Keratinocyte (primary cell): ENCODE data around the gene EMILIN3. TPM values are rescaled to one million over a fixed set of nuclear protein-coding genes. Genes with fewer than 3 reads are reported as not detected.

Experiments used
- DNase-seq: peaks from one replicate; pipeline ENCODE4 v3.0.0-alpha.2; 2011; ENCODE audit warnings: low read depth, missing footprints, low spot score
- FAIRE-seq: peaks from 2 replicates; lab custom pipeline; 2011; peaks lifted over from hg19 to GRCh38; lab: Jason Lieb, UNC
- H2AFZ ChIP-seq: 2 replicates; pipeline ENCODE4 v1.6.0; 2012; ENCODE audit warnings: low read length, control low read depth, inconsistent platforms; ENCODE audit not compliant: control insufficient read depth
- H3K27ac ChIP-seq: 2 replicates; pipeline ENCODE4 v1.5.1; 2011; ENCODE audit warnings: low read length; ENCODE audit not compliant: control insufficient read depth, insufficient read depth
- H3K27me3 ChIP-seq: 3 replicates; pipeline ENCODE4 v1.6.0; 2011; ENCODE audit warnings: low read length; ENCODE audit not compliant: control insufficient read depth, insufficient read depth; ENCODE audit errors: extremely low read depth
- H3K36me3 ChIP-seq, 2 experiments: 2 replicates in 1 of 2; 3 replicates in 1 of 2; pipeline ENCODE4 v1.5.1; 2011; ENCODE audit warnings: low read length in 2 of 2, mild to moderate bottlenecking in 1 of 2; ENCODE audit not compliant: control insufficient read depth in 2 of 2, insufficient read depth in 2 of 2; ENCODE audit errors: extremely low read depth in 1 of 2
- H3K4me1 ChIP-seq: 3 replicates; pipeline ENCODE4 v1.5.1; 2011; ENCODE audit warnings: low read length; ENCODE audit not compliant: control insufficient read depth, insufficient read depth; ENCODE audit errors: extremely low read depth
- H3K4me2 ChIP-seq: 3 replicates; pipeline ENCODE4 v1.6.0; 2011; ENCODE audit warnings: low read depth, low read length; ENCODE audit not compliant: control insufficient read depth, insufficient read depth; ENCODE audit errors: extremely low read depth
- H3K4me3 ChIP-seq, 3 experiments: fragments of 200-600 bp in 1 of 3; sonication (generic) in 1 of 3; 2 replicates in 2 of 3; 3 replicates in 1 of 3; pipeline ENCODE4 v1.5.1; 2011 to 2016; ENCODE audit warnings: low read length in 3 of 3, mild to moderate bottlenecking in 3 of 3, control low read depth in 2 of 3, inconsistent platforms in 1 of 3, low read depth in 1 of 3, mixed read lengths in 1 of 3, mixed run types in 1 of 3, moderate library complexity in 1 of 3; ENCODE audit not compliant: control insufficient read depth in 2 of 3, insufficient read depth in 2 of 3; ENCODE audit errors: extremely low read depth in 1 of 3
- H3K79me2 ChIP-seq: 2 replicates; pipeline ENCODE4 v1.6.0; 2012; ENCODE audit warnings: low read length; ENCODE audit not compliant: control insufficient read depth, insufficient read depth
- H3K9ac ChIP-seq: 3 replicates; pipeline ENCODE4 v1.6.0; 2011; ENCODE audit warnings: low read length; ENCODE audit not compliant: control insufficient read depth, insufficient read depth; ENCODE audit errors: extremely low read depth
- H3K9me1 ChIP-seq: 3 replicates; pipeline ENCODE4 v1.6.0; 2011; ENCODE audit warnings: low read length; ENCODE audit not compliant: control insufficient read depth, insufficient read depth; ENCODE audit errors: extremely low read depth
- H3K9me3 ChIP-seq: 2 replicates; pipeline ENCODE4 v1.5.1; 2012; ENCODE audit warnings: low read depth, low read length; ENCODE audit not compliant: control insufficient read depth
- H4K20me1 ChIP-seq: 3 replicates; pipeline ENCODE4 v1.6.0; 2011; ENCODE audit warnings: low read length; ENCODE audit not compliant: control insufficient read depth, insufficient read depth; ENCODE audit errors: extremely low read depth
- EZH2 ChIP-seq: IDR thresholded peaks from one replicate; pipeline ENCODE4 v1.6.1; 2012; ENCODE audit warnings: inconsistent platforms, mild to moderate bottlenecking, low read length, moderate library complexity
- dilution Hi-C: fragments of 300-500 bp; cut with MboI; formaldehyde crosslinking; loops from one replicate; pipeline ENCODE4 v1.7.0; 2020; ENCODE audit warnings: low sequenced_read_pairs; ENCODE audit not compliant: extremely low pct_ligation_motif_present
- polyA plus RNA-seq, 5 experiments: library from polyadenylated mRNA; depleted of rRNA in 3 of 5; stranded (reverse) in 3 of 5; stranded (forward) in 1 of 5; unstranded in 1 of 5; fragments of >200 nt; gene quantifications; 1 replicate in 1 of 5; 2 replicates in 3 of 5; 3 replicates in 1 of 5; pipeline versions ENCODE4 v1.2.1 to v1.2.3, GENCODE V29; 2011 to 2012; ENCODE audit warnings: missing spikeins in 2 of 5, low read depth in 1 of 5, low replicate concordance in 1 of 5
- TF ChIP-seq, protein P1 (sequence below), 3 experiments: IDR thresholded peaks in 1 of 3; conservative IDR thresholded peaks in 1 of 3; optimal IDR thresholded peaks in 1 of 3; 2 replicates in 2 of 3; 3 replicates in 1 of 3; pipeline versions ENCODE3 to v1.5.1; 2011; ENCODE audit warnings: low read length in 3 of 3, mild to moderate bottlenecking in 3 of 3, moderate library complexity in 2 of 3, control low read depth in 1 of 3, inconsistent platforms in 1 of 3; ENCODE audit not compliant: insufficient read depth in 2 of 3; ENCODE audit errors: extremely low read depth in 1 of 3

EMILIN3 gene
- polyA plus RNA-seq, 1 donor (not counting 4 experiments of a cell fraction or from before 2014, with no cell fraction given): not detected

DNA sequence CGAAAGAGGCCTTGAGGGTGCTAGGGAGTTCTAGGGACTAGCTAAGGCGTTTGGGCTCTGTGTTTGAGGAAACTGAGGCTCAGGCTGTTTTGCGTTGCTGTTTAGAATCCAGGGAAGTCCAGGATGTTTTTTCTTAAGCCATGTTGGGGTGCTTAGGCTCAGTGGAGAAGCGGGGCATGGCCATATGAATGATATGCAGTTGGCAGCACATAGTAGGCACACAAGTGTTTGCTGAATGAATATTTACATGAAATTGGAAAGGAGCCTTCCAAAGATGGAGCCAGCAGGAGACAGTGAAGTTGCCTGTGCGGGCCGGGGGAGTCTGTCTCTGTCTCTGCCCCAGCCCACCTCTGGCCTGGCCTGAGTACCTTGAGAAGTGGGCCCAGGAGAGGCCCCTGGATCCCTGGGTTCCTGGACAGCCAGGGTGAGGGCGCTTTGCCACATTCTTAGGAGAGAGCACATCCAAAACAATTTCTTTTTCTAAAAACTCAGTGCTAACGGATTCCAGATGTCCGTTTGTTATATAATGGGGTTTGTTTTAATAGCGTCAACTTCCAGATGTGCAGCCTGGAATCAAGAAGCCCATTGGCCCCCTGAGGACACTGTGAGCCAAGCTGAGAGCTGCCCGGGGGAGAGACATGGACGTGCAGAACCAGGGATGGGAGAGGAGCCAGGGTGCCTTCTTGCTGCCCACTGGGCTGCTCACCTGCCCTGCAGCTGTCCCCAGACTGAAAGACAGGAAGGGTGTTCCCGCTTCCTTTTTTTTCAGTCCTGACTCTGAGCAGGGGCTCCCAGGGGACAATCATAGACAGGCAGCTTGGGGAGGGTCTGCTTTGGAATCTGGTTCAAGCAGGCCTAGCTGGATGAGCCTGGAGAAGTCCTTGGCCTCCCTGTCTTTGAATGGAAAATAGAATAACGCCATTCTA, 20.1 kb upstream of the EMILIN3 start:
- FAIRE-seq: no peak
- no peak overlapping the region for H3K4me2 ChIP-seq
- H4K20me1 ChIP-seq: no peaks in the 10 kb centered on the region
- H3K36me3 ChIP-seq: no peaks in the 10 kb centered on the region
- dilution Hi-C loops: no loop called here
- no peak for DNase-seq
- no peak overlapping the region for H3K9ac ChIP-seq
- no peak for TF ChIP-seq EZH2
- TF ChIP-seq, protein P1, sequence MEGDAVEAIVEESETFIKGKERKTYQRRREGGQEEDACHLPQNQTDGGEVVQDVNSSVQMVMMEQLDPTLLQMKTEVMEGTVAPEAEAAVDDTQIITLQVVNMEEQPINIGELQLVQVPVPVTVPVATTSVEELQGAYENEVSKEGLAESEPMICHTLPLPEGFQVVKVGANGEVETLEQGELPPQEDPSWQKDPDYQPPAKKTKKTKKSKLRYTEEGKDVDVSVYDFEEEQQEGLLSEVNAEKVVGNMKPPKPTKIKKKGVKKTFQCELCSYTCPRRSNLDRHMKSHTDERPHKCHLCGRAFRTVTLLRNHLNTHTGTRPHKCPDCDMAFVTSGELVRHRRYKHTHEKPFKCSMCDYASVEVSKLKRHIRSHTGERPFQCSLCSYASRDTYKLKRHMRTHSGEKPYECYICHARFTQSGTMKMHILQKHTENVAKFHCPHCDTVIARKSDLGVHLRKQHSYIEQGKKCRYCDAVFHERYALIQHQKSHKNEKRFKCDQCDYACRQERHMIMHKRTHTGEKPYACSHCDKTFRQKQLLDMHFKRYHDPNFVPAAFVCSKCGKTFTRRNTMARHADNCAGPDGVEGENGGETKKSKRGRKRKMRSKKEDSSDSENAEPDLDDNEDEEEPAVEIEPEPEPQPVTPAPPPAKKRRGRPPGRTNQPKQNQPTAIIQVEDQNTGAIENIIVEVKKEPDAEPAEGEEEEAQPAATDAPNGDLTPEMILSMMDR (optimal IDR thresholded peaks at IDR 0.05 in 1 of 3, IDR thresholded peaks at IDR 0.05 in 1 of 3, conservative IDR thresholded peaks at IDR 0.05 in 1 of 3; ENCODE audit: extremely low read depth in 1 of 3, insufficient read depth in 2 of 3, low read length in 3 of 3): no peak
- no peak overlapping the region for H3K4me3 ChIP-seq
- H3K9me1 ChIP-seq: no peaks in the 10 kb centered on the region
- peaks cover 3% of the 10 kb centered on the region for H3K4me1 ChIP-seq
- no peaks in the 10 kb centered on the region for H3K27me3 ChIP-seq
- no peak overlapping the region for H2AFZ ChIP-seq
- H3K27ac ChIP-seq: no peak overlapping the region
- H3K79me2 ChIP-seq: no peaks in the 10 kb centered on the region
- H3K9me3 ChIP-seq: no peaks in the 10 kb centered on the region

DNA sequence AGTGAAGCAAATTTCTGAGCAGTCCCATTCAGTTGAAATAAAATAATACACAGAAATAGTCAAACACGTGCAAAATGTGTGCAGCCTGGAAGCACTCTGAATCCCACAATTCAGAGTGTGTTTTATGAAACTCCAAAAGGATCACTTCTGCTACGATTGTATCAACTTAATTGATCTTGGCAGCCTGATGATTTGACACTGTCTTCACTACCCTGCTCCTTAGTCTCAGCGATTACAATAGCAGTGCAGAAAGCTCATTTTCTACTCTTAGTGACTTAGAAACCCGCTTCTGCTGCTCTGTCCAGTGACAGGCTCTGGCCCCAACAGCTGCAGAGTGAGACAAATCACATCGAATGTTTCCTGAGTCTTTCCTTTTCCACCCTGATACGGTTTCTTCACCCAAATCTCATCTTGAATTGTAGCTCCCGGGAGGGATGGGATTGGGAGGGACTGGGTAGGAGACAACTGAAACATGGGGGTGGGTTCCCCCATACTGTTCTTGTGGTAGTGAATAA, 16.2 kb upstream of the EMILIN3 start:
- H3K27me3 ChIP-seq: peaks cover 13% of the 10 kb centered on the region
- H3K4me1 ChIP-seq: no peaks in the 10 kb centered on the region
- no peaks in the 10 kb centered on the region for H4K20me1 ChIP-seq
- TF ChIP-seq, protein P1 (optimal IDR thresholded peaks at IDR 0.05 in 1 of 3, IDR thresholded peaks at IDR 0.05 in 1 of 3, conservative IDR thresholded peaks at IDR 0.05 in 1 of 3; ENCODE audit: extremely low read depth in 1 of 3, insufficient read depth in 2 of 3, low read length in 3 of 3): no peak
- TF ChIP-seq EZH2: no peak
- no peak for FAIRE-seq
- no peaks in the 10 kb centered on the region for H3K9me3 ChIP-seq
- H3K9ac ChIP-seq: no peak overlapping the region
- no peaks in the 10 kb centered on the region for H3K79me2 ChIP-seq
- no peak for DNase-seq
- no peaks in the 10 kb centered on the region for H3K9me1 ChIP-seq
- no peaks in the 10 kb centered on the region for H3K36me3 ChIP-seq
- no peak overlapping the region for H3K4me2 ChIP-seq
- dilution Hi-C loops: no loop called here
- no peak overlapping the region for H2AFZ ChIP-seq
- H3K4me3 ChIP-seq: no peak overlapping the region
- no peak overlapping the region for H3K27ac ChIP-seq
